Limb (tissue), 2 donors: ENCODE measurements around the gene RPL27.
"Not testable (repeated sequence)": the region's sequence is repeated elsewhere in the genome, so short reads cannot be mapped to it uniquely, and the experiment has no call there.

Experiments used
- DNase-seq, 2 donors: peaks; one replicate each; pipeline ENCODE4 v3.0.0-alpha.2; 2016; ENCODE audit errors: extremely low spot score in 2 of 2

The RPL27 gene

GRCh38 chr17:42992872-42993271 lies 5.3 kb upstream of the RPL27 start:
- DNase-seq: no peak

GRCh38 chr17:42993913-42994312 lies 4.3 kb upstream of the RPL27 start:
- DNase-seq: not testable (repeated sequence)

DNA sequence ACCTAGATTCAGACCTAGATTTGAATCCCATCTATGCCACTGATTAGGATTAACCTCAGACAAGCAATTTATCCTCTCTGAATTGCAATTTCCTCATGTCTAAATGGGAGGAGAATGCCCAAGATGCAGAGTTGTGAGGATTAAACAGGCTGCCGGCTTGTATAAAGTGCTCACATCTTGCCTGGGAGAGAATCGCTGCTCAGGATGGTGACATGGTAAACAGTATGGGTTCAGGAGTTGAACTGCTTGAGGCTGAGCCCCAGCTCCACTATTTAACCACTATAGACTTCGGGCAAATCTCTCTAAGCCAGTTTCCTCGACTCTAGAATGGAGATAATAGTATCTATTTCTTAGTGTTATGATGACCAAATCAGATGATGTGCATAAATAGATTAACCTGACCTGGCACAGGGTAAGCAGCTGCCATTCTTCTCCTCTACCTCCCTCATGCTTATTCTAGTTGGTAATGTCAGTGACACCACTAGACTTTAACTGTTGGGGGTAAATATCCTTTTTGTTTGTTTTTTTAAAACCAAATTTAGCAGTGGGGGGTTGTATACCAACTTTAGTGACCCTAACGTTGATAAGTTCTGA lies 732 bp upstream of the RPL27 start:
- peak in 1 of 2 donors; percentile 12 for DNase-seq

DNA sequence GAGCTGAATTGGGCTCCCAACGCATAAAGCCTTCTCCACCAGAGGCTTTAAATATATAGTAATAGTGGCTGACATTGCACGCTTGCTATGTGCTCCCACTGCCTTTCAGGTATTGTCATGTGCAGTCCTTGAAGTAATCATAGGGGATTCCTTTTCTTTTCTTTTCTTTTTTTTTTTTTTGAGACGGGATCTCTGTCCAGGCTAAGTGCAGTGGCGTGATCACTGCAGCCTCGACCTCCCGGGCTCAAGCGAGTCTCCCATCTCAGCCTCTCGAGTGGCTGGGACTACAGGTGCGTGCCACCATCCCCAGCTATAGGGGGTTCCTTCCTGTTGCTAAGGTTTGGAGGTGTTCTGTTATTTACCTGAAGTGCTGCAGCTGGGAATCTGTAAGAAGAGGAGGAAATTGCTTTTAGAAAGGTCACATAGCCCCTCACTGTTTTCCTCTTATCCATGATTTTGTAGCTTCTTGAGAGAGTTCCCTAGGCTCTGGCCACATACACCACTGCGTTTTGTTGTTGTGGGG lies 845 bp downstream of the RPL27 start:
- DNase-seq: no peak

- DNase-seq: not testable (repeated sequence)
Measured at GRCh38 chr17:43000894-43001293, 2.7 kb downstream of the RPL27 start.

DNA sequence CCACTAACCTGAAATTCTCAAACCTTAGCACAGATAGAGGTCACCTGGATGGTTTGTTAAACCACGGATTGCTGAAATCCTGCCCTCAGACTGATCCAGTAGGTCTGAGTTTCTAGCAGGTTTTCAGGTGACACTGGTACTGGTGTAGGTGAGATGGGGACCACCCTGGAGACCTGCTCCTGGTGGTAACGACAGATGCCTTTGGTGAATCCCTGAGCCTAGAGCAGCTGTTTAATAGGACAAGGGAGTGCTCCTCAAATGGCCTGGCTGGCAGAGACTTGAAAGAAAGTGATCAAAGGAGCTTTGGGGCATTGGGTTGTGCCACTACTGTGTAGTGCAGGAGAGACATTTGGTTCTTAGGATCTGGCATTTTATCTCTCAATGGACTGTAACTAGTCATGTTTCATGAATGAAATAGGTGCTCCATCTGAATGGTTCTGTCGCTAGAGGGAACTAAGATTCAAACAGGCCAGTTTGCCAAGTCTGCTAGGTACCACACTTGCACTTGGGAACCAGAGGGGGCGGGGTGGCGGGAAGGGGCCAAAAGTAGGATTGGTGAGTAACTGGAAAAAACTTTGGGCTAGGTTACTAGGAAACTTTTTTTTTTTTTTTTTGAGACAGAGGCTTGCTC lies 5.4 kb downstream of the RPL27 start:
- DNase-seq: no peak

DNA sequence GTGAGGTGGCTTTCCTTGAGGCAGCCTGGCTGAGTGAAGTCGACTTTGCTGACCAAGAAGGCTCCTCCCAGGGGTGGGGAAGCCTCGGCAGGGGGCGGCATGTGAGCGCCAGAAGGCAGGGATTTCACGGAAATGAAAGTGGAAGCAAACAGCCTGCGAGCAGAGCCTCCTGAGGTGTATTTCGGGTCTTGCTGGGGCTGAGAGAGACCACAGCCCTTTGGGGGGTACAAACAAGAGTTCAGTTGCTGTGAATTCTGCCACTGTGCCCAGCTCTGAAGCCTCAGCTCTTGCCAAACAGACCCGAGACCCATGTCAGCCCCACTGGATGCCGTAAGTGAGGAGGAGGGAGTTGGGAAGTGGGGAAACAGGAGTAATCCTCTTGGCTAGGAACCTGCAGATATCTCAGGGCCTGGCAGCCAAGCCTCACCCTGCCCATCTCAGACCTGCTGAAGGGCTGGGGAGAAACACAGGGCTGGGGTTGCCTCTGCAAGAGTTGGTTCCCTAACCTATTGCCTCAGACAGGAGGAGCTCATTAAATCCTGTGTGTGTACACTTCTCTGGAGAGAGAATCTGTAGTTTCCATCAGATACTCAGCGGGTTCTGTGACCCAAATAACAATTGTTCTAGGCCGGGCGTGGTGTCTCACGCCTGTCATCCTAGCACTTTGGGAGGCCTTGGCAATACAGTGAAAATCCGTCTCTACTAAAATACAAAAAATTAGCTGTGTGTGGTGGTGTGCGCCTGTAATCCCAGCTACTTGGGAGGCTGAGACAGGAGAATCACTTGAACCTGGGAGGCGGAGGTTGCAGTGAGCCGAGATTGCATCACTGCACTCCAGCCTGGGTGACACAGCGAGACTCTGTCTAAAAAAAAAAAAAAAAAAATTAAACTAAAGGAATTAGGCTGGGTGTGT lies 8.7 kb downstream of the RPL27 start, which contains the start of gene IFI35:
Gene IFI35 (plus strand): TSS at position 146 of the 913 bp plus-strand sequence. CDS start 164 bp downstream, at position 310.
- DNase-seq: peak; percentile 61 to 74

DNA sequence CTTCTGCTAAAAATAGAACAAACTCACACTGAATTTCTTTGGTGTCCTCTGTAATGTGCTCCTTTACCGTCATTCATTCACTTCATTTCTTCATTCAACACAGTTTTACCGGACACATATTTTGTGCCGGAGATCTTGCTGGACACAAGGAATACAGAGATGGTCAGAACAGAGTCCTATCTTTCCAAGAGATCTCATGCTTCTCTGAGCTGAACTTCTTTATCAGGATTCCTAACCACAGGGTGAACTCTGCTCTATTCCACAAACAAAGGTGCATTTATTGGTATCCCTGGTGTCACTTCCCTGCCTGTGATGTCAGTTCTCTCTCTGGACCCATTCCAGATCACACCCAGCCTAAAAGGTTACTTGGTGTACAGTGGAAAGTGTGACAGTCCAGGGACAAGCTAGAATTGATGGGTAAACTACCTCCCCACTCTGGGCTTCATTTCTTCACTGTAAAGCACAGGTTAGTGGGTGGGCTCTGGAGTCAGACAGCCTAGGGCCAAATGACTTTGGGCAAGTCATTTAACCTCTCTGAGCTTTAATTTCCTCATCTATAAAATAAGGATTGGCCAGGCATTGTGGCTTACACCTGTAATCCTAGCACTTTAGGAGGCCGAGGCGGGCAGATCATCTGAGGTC lies 12.6 kb downstream of the RPL27 start:
- no peak for DNase-seq

GRCh38 chr17:43011728-43012472 lies 13.7 kb downstream of the RPL27 start:
- no peak for DNase-seq

DNA sequence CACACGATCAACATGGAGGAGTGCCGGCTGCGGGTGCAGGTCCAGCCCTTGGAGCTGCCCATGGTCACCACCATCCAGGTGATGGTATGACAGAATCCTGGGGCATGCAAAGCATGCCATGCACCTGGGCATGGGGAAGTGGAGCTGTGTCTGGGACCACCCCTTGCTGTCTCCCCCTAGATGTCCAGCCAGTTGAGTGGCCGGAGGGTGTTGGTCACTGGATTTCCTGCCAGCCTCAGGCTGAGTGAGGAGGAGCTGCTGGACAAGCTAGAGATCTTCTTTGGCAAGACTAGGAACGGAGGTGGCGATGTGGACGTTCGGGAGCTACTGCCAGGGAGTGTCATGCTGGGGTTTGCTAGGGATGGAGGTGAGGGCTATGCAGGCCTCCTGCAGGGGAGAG lies 15.1 kb downstream of the RPL27 start:
- DNase-seq: no peak

- no peak for DNase-seq
Measured at GRCh38 chr17:43014020-43014648, 15.9 kb downstream of the RPL27 start.

DNA sequence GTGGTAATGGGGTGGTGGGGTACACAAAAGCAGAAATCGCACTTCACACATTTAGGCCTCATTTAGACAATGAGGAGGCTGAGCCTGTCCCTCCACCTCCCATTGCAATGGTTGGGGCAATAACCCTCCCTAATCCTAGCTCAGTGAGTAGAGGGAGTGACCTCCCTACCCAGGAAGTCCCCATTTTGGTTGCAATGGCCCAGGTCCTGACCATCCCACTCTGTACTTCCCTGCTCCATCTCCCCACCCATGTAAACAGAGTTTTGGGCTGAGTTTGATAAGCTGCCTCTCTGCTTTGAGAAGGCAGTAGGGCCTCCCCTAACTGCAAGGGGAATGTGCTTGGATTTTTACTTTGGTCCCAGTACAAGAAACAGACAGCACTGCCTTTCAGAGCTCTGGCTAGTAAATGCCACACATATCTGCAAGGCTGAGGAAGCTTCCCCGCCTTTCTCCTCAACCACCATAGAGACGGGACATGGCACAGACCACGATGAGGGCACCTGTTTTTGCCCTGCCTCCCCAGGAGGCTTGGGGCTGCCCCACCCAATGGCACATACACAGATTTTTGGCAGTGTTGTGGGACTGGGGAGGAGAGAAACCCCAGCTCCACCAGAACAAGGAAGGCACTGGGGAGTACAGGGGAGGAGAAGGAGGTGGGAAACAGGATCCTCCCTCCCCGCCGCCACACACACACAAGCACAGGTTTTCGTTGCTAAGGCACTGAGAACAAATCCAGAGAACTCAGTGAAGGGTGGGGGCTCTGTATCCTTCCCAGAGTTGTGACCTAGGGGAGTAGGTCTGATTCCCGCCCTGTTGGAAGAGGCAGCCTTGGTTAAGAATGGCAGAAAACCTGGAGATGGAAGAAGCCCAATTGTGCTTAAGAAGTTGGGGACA lies 16.7 kb downstream of the RPL27 start:
- DNase-seq: no peak

DNA sequence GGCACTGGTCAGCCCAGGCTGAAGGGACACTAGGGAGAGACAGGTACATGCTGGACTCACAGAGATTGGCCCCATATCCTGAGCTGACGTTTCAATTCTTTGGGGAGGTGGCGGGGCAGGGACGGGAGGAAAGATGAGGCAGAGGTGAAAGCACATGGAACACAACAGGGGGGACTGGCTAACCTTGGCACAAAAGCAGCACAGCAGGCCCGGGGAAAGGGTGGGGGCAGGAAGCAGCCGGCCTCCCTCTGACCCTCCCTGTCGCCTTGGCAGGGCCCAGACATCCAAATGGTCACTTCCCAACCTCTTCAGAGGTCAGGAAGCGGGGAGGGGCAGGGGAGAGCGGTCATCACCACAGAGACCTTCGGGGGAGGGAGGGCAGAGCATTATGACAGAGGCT lies 17.4 kb downstream of the RPL27 start:
- no peak for DNase-seq

- DNase-seq: no peak
Measured at GRCh38 chr17:43016216-43016615, 18.0 kb downstream of the RPL27 start.

GRCh38 chr17:43018008-43018853 lies 20.0 kb downstream of the RPL27 start:
- DNase-seq: peak in 1 of 2 donors; percentile 46

- DNase-seq: no peak
Measured at GRCh38 chr17:43018932-43019331, 20.7 kb downstream of the RPL27 start.

DNA sequence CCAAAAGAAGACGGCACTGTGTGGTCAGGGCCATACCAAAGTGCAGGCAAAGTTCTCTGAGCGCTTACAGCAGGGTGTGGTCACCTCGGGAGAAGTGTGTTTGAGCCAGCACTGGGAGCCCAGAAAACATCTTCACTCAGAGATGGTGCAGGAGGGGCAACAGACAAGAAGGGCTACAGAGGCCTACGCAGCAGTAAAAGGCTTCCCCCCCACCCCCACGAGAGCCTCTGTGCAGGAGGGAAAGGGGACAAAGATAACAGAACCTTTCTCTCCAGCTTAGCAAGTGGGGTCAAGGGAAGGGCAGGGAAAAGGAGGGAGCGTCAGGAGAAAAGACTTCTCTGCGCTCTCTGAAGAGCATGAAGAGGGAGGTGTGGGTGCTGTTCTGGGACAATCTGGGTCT lies 21.2 kb downstream of the RPL27 start:
- no peak for DNase-seq

- no peak for DNase-seq
Measured at GRCh38 chr17:43020030-43020621, 21.9 kb downstream of the RPL27 start.
